HG03460 (cell line): ENCODE measurements around the gene GPLD1.

Experiments used
- ATAC-seq: cut with Tn5 transposase; IDR thresholded peaks from one replicate; pipeline ENCODE4 v1.9.1; 2021; ENCODE audit not compliant: unreplicated experiment

The GPLD1 gene

DNA sequence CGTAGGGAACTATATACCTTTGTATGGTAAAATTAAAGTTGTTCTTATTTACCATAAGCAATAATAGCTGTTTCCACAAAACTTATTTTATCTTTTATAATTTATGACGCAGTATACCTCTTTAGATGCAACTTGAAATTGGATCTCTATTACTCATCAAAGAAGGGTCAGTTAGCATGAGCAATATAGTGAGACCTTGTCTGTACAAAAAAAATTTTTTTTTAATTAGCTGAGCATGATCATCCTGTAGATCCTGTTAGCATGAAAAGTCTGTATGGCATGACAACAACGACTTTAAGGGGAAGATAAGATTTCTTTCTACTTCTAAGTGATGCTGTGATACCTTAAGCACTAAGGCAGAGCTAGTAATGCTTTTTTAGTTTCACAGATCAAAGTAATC is 11.3 kb upstream of the GPLD1 start:
- ATAC-seq, result no peak

DNA sequence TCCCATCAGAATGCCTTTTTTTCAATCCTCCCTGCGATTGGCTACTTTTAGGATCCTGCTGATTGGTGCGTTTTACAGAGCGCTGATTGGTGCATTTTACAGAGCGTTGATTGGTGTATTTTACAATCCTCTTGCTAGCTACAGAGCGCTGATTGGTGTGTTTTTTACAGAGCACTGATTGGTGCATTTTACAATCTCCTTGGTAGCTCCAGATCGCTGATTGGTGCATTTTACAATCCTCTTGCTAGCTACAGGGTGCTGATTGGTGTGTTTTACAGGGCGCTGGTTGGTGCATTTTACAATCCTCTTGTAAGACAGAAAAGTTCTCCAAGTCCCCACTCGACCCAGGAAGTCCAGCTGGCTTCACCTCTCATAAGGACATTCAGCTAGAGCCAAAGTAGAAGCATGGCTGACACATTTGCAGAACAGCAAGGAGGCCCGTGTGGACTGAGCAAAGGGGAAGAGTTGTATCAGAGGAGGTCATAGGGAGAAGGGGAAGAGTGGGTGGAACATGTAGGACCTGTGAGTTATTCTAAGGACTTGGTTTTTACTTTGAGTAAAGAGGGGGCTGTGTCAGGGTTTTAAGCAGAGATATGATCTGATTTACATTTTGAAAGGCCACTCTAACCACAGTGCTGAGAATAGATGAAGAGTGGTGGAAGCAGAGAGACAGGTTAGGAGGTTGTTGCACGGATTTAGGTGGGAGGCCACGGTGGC is 8.0 kb upstream of the GPLD1 start:
- ATAC-seq, result no peak

DNA sequence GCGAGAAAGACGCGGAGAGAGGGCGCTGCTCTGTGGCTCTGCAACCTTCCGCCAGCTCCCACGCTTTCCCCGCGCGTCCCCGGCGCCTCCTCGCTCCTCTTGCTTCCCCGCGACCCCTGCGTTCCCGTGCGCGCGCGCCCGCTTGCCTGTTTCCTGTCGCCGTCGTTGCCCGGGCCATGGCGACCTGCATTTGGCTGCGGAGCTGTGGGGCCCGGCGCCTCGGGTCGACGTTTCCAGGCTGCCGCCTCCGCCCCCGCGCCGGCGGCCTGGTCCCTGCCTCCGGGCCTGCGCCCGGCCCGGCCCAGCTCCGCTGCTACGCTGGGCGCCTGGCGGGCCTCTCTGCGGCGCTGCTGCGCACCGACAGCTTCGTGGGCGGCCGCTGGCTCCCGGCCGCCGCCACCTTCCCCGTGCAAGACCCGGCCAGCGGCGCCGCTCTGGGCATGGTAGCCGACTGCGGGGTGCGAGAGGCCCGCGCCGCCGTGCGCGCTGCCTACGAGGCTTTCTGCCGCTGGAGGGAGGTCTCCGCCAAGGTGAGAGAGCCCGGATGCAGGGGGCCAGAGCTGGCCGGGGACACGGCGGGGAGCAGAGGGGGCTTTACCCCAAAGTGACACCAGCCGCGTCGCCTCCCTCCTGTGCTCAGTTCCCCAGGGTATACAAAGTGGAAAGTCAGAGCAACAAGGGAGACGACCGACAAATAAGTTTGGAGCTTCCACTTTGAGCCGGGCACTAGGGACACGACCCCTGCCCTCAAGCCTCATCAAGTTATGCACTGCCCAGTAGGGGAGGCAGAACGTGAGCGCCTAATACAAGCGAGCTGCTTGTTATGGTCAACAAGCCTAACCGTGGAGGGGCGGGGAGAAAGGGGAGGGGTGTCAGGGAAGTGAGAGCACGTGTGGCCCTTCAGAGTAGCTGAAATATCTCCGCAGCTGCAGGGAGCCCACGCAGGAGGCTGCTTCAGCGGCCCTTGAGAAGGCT is 5.7 kb upstream of the GPLD1 start, which contains the start of gene ALDH5A1:
Gene ALDH5A1 (plus strand): TSS at position 149 of the 975 bp plus-strand sequence. CDS start 28 bp downstream, at position 177.
- peak; percentile 69 for ATAC-seq

DNA sequence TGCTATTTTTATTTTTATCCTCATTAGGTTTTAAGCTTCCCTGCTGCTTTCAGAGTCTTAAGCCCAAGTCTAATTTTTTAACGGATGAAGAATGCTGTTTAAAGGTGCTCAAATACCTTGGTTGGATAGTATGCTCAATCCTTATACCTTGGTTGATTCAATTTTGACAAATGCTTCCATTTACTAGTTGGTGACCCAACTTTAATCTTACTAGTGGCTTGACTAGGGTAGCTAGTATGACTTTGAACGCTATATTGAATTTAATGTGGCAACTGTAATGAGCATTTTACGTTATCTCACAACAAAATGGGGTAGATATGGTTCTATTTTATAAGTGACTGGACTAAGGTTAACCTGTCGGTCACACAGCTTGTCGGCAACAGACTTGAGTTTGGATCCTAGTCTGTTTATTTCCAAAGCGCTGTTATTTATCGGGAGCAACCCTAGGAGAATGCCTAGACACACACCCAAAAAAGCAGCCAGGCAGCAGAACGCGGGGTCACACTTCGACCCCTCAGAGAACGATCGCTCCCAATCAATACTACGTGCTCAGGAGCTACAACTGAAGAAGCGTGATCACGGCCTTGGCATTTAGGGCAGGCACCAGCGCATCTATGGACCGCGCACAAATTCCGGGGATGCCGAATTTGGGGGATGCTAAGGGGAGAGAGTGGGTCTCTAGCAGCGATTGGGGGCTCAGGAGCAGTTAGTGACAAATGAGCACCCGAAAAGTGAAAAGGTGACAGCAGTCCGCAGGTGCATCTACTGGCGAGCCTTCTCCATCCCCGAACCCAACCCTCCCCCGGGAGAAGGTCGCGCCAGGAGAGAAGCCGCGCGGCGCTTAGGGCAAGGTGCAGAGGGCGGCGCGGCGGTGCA is 4.8 kb upstream of the GPLD1 start:
- no peak for ATAC-seq

DNA sequence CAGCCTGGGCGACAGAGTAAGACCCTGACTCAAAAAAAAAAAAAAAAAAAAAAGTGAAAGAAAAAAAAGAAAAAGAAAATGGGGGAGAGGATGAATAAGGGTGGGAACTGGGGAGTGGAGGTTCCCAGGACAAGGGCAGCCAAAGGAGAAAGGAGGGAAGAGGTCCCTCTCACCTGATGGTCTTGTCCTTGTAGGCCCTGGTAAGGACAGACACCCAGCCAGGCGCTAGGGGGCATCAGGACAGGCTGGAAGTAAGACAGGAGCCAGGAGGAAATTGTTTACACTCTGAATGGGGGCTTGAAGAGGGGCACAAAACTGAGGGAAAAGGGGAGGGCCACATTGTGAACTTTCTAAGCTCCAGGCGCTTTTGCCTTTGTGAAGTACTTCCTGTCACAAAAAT is 3.1 kb upstream of the GPLD1 start:
- no peak for ATAC-seq

DNA sequence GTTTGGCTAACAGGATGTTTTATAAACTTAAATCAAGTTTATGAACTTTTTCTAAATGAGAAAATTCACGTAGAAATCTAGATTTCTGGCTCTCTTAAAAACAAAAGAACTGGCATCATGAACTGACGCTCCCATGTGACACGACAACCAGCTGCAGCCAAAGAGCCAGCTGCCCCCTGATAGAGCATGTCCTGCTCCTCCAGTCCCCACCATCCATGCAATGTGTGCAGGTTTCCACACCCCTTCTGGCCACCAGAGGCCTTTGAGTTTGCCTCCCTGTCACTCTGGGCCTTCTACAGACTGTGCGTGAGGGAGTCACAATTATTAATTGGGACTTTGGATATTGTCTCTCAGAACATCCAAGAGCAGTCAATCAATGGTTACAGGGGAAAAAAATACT is 1.6 kb upstream of the GPLD1 start:
- ATAC-seq, result no peak

DNA sequence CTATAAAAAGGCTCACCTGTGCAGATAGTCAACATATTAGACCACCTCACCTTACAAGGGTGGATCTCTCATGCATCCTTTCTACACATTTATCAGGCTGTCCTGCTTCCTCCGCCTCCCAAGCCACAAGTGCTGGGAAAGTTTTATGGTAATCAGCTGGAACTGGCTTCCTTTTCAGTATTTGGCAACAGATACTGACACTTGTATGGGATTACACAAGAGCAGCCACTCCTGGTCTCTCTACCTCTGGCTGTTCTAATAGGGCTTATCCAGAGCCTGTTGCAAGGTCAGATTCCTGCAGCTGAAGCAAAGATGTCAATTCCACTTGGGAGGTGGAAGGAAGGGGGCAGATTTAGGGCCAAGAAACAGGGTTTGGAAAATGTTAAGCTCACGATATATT is 503 bp upstream of the GPLD1 start:
- ATAC-seq, result no peak

DNA sequence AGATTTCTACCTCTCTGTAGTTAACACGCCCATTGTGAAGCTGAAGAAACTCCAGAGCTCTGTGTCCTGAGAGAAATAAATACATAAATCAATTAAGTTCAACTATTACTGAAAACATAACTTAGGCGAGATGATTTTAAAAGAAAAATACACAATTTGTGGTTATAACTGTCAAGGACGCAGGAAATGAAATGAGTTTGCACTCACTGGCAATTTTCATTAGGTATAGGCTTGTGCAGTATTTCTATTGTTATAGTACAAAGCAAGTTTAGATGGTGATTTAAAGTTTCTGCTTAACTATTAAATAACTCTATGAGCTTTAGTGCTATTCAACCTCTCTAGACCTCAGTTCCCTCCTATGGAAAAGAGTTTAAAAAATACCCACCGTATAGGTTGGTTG is 3.3 kb downstream of the GPLD1 start:
- no peak for ATAC-seq

DNA sequence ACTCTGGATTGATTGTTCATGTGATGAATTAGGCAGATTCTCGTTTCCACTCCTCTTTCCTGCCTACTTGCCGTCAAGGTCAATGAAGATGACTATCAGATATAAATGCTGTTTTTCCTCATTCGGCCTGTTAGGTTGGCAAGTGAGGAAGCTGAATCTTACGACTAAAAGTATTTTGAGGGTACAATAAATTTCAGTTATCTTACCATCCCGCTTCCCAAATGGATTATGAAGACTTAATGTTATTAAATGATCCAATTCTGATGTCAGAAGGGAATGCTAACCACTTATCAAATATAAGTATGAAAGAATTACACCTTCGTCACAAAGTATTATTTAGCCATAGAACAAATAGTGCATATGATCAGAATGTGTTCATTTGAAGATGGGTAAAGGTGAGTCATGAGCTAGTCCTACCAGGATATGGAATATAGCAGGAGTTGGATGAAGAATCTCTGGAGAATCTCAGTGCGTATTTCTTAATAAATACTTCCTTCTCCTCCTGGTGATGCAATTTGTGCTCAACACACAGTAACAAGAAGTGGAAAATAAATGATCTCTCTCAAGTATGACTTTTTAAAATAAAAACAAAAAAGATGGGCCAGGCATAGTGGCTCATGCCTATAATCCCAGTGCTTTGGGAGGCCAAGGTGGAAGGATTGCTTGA is 4.6 kb downstream of the GPLD1 start:
- no peak for ATAC-seq

DNA sequence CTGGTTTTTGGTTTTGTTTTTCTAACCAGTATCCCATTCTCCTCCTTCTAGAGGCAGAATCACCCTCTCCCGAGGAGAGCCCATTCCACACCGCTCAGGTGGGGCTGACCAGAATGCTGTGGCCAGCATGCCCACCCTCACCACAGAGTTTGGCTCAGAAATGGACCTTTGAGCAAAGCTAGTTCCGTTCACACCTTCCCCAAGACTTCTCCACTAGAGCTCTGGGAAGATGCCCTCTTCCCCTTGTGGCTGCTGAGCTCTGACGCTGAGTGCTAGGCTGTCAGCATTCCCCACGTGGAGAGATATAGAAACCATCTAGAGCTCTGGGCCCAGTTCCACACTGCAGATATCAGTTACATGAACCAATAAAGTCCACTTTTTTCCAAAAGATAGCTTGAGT is 7.9 kb downstream of the GPLD1 start:
- ATAC-seq, result no peak

DNA sequence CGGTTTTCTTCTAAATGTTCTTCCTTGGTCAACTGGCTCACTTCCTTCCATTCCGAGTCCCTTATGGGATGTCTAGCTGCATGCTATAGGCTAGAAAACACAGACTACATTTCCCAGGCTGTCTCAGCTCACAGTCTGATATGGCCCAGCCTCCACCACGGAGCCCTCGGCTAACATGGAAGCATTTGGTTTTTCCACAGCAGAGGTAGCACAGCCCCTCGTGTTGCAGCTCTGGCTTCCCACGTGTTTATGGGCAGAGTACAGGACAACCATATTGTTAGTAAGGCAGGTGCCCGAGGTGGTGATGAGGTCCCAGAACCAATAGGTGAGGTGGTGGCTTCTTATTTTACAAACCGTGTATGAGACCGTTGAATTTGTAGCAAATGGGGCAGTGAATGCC is 8.7 kb downstream of the GPLD1 start:
- ATAC-seq, result no peak

DNA sequence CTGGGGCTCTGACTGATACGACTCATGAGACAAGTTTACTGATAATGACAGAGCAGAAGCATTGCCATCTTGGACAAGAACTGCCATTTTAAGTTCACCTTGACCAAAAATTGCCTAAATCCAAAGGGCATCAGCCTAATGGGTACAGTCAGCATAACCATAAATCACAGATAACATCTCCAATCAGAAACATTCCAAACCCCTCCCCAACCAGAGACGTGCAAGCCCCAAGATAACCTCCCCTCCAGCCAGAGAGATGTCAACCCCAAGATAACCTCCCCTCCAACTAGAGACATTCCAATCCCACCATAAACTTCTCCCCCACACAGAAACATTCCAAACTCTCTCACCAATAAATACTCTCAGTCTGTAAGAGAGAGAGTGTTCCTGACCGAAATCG is 10.5 kb downstream of the GPLD1 start:
- no peak for ATAC-seq

DNA sequence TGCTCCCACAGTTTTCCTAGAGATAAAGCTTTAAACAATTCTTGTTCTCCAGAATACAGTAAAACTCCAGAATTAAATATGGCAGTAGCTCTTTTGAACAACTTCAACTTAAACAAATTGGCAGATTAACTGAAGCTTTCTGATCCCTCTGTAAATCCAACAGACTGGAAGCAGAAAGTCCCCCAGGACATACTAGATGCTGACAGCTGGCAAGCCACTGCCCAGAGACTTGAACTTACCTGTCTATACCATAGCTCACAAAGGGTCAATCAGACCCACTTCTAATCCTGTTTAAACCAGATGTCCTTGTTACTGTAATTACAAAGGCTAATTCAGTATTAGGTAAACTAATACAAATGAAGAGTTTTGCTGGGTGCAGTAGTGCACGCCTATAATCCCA is 12.3 kb downstream of the GPLD1 start:
- no peak for ATAC-seq

DNA sequence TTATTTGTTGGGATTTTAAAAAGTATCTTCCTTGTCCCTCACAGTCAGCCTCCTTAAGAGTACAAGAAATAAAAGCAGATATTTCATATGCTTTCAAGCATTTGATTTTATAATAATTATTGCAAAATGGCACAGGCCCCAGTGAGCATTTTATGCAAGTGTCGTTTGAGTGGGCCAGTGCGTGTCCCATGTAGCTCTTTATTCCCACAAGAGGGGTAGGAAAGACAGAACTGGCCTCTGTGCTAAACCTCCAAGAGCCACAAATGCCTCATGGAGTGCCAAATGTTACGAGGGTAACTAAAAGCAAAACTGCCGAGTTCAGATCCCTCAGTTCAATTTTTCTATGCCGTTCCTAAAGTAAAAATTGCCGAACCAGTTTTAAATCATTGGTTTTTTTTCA is 12.7 kb downstream of the GPLD1 start:
- ATAC-seq, result no peak

DNA sequence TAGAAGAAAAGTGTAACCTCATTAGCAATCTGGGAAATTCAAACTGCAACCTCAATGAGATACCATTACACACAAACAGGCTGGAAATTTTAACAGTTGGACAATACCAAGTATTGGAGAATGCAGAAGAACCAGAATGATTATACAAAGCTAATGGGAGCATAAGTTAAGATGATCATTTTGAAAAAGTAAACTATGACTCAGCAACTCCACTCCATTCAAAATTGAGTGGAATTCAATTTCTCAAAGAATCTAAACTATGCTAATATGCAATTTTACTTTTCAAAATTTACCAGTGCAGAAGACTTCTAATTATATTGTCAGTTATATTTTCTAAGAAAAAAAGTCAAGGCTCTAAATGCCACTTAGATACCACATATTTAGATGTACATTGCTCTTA is 17.2 kb downstream of the GPLD1 start:
- ATAC-seq, result no peak

DNA sequence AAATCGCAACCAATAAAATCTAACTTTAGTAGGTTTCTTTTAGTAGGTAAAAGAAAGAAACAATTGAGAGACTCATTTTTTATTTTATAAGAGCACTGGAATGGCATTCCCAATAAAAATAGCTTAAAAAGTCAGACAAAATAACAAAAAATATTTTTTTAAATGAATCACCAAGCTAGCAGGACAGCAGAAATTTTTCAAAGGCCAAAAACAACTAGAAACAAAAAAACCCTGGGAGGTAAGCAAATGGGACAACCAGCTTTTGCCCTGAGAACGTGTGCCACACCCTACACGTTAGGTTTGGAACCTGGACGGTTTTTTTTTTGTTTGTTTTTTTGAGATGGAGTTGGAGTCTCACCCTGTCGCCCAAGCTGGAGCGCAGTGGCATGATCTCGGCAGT is 19.6 kb downstream of the GPLD1 start:
- ATAC-seq, result no peak

DNA sequence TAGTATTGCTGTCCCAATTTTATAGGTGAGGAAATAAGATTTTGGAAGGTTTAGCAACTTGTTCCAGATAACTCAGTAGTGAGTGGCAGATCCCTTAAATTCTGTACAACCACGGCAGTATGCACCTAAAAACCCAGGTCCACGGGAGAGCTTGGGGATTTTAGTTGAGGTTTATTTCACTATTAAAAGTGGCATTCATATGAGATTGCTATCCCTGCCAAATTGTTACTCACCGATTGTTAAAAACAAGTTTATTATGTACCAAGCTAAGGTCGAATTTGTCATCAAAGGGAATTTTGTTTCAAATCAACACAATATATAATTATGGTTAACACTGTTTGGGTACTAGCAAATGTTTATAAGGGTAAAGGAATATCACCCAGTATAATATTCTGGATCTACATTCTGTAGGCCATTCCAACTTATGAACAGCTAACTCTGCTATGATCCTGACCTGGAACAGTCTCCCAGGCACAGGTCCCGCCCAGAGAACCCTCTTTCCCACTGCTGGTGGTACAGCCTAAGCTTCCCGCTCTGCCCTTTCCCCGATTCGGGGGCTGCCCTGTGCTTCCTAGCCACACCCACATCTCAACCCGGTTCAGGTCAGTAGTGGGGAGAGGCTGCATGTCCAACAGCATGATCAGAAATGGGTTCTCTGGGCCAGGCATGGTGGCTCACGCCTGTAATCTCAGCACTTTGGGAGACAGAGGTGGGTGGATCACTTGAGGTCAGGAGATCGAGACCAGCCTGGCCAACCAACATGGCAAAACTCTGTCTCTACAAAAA is 24.9 kb downstream of the GPLD1 start:
- no peak for ATAC-seq

DNA sequence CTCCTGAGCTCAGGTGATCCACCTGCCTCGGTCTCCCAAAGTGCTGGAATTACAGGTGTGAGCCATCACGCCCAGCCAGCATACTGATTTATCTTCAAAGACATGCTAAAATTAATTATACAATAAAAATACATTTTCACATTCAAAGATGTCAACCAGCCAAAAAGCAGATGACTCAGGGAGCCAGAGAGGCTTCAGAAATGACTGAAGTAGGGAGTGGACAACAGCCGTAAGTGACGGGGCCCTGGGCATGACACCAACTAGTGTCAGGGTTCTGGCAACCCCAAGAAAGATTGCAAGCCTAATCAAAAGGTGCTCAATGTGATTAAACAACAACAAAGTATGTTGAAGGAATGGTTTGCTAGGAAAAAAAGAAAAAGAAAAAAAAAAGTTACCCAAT is 28.4 kb downstream of the GPLD1 start:
- ATAC-seq, result no peak

DNA sequence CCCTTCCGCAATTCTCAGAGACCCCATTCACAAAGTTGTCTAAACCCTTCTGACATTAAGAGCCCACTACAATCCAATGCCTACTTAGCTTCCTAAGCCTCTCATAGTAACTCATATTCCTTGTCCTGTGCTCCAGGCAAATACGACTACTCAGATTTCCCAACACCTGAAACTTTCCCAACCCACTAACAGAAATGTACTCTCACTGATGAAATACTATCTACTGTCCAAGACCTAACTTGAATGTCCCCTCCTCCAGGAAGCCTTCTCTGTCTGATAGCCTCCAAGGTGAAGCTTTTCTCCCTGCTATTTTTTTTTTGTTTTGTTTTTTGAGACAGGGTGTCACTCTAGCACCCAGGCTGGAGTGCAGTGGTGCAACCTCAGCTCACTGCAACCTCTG is 30.4 kb downstream of the GPLD1 start:
- ATAC-seq, result no peak

DNA sequence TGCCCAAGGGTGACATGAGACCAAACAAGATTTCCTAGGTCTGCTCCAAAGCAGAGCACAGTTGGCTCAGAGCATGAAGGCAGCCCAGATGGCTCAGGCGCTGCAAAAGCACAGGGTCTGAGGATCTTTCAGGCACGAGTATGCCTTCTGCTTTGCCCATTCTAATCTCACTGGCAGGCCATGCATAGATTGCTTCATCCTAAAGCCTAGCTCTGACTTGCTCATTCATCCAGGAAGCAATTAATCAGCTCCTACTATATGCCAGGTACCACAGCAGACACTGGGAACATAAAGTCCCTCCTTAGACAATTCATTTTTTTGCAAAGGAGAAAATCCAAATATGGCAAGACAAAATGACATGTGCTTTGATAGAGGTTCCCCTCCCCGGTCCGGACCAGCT is 31.2 kb downstream of the GPLD1 start:
- ATAC-seq, result no peak
